NCI-H510A treated with DMSO at 0.1 percent for 48 hours (cell line): ENCODE data around the gene DLX1.
"Not testable (repeated sequence)": the region's sequence is repeated elsewhere in the genome, so short reads cannot be mapped to it uniquely, and the experiment has no call there.

Experiments used
- DNase-seq: peaks from one replicate; lab custom pipeline; 2025; lab: John Stamatoyannopoulos, UW

DLX1 gene

DNA sequence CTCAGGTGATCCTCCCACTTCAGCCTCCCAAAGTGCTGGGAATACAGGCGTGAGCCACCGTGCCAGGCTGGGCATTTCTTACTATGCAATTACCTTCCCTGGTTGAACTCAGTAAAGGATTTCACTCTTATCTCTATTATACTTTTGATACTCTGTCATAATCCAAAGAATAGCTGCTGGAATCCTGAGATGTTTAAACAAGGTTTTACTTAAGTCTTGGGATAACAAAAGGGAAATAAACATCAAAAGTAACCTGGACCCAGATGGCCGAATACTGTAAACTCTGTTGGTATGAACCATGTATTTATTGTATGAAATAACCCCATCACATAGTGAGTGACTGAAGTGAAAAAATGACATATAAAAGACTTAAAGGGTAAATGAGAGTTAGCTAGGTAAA is 29.3 kb downstream of the DLX1 start:
- no peak for DNase-seq

DNA sequence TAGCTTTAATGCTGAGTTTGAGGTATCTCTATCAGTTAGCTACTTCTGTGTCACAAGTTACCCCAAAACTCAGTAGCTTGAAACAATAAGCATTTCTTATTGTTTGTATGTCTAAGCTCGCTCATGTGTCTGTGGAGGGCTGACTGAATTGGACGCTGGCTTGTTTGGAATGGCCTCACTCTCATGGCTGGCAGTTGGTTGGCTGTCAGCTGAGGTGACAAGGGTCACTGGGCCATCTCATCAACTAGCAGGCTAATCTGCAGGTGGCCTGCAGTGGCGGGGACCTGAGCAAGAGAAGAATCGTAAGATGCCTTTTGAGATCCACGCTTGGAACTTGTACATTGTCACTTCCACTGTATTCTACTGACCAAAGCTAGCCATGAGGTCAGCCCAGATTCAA is 30.8 kb downstream of the DLX1 start:
- DNase-seq = no peak

DNA sequence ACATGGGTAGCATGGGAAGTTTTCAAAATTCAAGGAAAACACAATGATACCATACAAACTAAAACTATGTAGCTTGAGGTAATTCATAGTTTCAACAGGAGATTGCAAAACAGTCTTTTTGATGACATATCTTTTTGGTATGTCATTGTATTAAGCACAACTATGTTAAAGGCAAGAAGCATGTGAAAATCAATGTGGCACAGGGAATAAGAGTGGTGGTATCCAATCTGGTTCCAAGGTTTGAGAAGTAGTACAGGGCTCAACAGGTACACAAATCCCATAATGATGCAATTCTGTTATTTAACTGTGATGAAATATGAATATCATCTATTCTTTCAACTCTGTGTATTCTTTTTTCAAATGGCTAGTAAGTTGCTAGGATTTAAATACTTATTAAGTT is 33.8 kb downstream of the DLX1 start:
- no peak for DNase-seq

DNA sequence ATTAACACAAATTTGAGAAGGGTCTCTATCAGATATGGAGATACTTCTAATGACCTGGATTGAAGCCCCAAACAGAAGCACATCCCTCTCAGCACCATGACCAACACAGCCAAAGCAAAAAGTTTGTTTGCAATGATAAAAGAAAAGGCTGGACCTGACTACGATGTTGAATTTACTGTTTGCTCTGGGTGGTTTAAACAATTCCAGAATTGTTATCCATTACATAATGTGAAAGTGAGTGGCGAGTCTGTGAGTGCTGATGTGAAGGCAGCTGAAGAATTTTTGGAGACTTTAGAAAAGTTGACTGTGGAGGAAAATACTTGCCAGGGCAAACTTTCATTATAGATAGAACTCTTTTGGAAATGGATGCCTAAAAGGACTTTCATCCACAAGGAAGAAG is 34.8 kb downstream of the DLX1 start:
- DNase-seq = no peak

DNA sequence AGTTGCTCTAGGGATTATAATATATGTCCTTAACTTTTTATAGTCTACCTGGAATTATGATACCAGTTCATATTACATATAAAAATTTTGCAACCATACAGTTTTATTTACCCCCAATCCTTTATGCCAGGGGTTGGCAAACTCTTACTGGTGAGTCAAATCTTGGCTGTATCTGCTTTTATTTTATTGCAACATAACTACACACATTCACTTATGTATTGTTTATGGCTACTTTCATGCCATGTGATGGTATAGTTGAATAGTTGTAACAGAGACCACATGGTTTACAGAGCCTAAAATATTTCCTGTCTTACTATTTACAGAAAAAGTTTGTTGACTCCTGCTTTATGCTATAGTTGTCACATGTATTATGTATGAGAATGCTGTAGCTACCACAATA is 43.2 kb downstream of the DLX1 start:
- no peak for DNase-seq

DNA sequence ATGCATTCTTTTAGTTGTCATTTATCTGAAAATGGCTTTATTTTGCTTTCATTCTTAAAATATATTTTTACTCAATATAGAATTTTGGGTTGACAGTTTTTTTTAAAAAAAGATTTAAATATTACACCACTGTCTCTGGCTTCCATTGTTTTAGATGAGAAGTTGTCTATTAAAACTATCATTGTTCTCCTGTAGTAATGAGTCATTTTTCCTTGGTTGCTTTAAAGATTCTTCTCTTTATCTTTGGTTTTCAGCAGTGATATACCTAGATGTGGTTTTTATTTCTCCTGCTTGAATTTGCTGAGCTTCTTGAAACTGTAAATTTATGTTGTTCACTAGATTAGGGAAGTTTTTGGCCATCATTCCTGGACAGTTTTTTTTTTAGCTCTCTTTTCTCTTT is 44.1 kb downstream of the DLX1 start:
- DNase-seq = no peak

DNA sequence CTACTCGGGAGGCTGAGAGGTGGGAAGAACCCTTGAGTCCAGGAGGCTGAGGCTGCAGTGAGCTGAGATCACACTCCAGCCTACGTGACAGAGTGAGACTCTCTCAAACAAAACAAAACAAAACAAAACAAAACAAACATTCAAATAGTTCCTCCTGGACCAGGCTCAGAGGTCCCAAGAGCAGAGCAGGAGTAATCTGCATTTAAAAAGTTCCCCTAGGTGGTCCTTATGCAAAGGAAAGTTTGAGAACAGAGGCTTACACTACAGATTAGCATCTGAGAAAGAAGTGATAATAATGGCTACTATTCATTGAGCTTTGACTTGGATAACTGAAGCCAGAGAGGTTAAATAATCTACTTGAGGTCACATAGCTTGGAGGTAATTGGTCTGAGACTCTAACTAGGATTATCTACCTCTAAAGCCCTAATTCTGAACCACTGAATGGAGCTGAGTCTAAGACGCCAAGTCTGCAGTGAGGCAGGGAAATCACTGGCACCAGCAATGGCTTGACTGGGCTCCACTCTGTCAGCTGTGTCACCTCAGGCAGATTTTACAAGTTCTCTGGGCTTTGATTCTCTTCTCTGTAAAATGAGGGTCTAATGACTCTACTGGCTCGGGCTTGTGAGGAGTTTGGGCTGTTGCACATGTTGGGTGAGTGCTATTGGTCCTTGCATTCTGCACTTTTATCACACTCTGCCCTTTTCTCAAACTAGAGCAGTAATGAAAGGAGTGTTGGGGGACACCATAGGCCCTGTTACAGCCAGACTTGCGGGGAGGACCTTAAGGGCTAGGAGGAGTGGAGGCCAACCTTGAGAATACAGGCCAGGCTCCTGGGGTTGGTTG is 46.6 kb downstream of the DLX1 start:
- DNase-seq = no peak

DNA sequence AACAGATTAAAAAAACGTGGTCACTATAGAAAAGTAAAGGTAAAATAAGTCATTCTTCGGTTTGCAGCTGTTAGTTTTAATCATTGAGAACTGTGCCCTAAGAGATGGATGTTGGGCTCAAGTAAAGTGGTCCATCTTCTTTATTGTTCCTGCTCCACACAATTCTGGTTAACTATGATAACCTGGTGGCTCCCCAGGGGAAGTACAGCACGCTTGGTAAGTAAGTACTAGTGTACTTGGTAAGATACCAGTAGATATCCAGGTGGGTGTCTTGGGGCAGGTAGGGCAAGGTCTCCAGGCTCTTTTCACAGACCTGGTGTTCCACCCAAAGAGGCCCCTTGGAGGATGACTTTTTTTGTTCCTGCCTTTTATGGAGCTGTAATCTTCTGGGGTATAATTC is 49.0 kb downstream of the DLX1 start:
- DNase-seq = no peak

DNA sequence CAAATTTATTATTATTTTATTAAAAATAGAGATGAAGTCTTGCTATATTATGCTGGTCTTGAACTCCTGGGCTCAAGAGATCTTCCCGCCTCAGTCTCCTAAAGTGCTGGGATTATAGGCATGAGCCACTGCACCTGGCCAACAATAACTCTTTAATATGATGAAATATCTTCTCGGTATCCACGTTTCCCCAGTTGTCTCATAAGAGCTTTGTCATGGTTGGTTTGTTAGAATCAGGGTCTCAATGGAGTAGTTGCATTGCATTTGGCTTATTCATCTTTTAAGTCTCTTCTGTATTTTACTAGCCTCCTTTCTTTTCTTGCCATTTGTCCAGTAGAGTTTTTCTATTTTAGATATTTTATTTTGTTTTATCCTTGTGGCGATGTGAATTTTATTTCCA is 50.1 kb downstream of the DLX1 start:
- DNase-seq = no peak

DNA sequence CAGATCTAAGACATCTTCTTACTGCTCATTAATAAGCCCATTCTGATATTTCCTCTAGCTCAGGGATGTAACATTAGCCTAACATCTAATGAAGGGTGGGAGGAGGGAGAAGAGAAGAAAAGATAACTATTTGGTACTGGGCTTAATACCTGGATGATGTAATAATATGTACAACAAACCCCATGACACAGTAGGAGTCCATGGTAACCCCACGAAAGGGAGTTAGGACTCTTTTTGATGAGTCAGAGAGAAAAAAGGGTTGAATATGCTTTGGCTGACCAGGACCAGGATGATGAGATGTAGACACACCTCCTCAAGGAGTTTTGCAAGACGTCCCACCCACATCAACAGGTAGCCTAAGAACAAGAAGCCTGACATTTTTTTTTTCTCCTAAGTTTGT is 51.8 kb downstream of the DLX1 start:
- DNase-seq = no peak

DNA sequence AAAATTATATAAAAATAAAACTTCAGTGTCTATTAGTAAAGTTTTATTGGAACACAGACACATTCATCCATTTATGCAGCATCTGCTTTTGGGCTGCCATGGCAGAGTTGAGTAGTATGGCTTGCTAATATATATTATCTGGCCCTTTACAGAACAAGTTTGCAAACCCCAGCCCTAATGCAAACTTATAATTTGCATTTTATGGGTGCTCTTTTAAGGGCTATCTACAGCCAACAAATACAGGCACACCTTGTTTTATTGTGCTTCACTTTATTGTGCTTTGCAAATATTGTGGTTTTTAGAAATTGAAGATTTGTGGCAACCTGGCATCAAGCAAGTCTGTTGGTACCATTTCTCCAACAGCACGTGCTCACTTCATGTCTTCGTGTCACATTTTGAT is 52.6 kb downstream of the DLX1 start:
- DNase-seq = no peak

DNA sequence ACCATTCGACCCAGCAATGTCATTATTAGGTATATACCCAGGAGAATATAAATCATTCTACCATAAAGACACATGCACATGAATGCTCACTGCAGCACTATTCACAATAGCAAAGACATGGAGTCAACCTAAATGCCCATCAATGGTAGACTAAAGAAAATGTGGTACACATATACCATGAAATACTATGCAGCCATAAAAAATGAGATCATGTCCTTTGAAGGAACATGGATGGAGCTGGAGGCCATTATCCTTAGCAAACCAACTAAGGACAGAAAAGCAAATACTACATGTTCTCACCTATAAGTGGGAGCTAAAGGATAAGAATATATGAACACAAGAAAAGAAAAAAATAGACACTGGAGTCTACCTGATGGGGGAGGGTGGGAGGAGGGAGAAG is 53.4 kb downstream of the DLX1 start:
- not testable (repeated sequence) for DNase-seq
